HCT116 (cell line): ENCODE measurements around the gene MEG3.

Experiments used
- ELF1 ChIP-seq: IDR thresholded peaks from 2 replicates; pipeline ENCODE4 v1.6.1; 2012; ENCODE audit warnings: low read depth, borderline replicate concordance
- EZH2phosphoT487 ChIP-seq: fragments of 200-600 bp; IDR thresholded peaks from 2 replicates; pipeline ENCODE4 v1.6.1; 2018; ENCODE audit warnings: antibody characterized with exemption, borderline replicate concordance
- TF ChIP-seq, protein P1 (sequence below), 3 experiments: fragments of 200-600 bp in 1 of 3; sonication (generic) in 1 of 3; IDR thresholded peaks in 2 of 3; conservative IDR thresholded peaks in 1 of 3; 2 replicates each; pipeline ENCODE4 v1.5.1; 2012 to 2017; ENCODE audit warnings: low read depth in 2 of 3, low read length in 2 of 3, antibody characterized with exemption in 1 of 3, borderline replicate concordance in 1 of 3, control low read depth in 1 of 3, mild to moderate bottlenecking in 1 of 3, mixed read lengths in 1 of 3, mixed run types in 1 of 3, moderate library complexity in 1 of 3; ENCODE audit not compliant: insufficient read depth in 1 of 3

DNA sequence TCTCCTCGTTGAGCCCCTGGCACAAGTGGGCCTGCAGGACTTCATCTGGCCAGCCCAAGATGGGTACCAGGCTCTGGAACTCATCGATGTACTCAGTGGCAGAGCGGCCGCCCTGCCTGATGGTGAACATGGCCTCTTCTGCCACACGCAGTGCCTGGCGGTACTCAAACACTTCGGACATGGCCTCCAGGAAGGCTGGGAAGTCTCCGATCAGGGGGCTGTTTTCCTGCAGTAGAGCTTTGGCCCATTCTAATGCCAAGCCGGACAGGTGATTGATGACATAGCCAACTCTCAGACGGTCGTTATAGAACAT lies 57.8 kb downstream of the MEG3 start:
- TF ChIP-seq EZH2phosphoT487 (no peak), ELF1 (no peak)
- TF ChIP-seq, protein P1, sequence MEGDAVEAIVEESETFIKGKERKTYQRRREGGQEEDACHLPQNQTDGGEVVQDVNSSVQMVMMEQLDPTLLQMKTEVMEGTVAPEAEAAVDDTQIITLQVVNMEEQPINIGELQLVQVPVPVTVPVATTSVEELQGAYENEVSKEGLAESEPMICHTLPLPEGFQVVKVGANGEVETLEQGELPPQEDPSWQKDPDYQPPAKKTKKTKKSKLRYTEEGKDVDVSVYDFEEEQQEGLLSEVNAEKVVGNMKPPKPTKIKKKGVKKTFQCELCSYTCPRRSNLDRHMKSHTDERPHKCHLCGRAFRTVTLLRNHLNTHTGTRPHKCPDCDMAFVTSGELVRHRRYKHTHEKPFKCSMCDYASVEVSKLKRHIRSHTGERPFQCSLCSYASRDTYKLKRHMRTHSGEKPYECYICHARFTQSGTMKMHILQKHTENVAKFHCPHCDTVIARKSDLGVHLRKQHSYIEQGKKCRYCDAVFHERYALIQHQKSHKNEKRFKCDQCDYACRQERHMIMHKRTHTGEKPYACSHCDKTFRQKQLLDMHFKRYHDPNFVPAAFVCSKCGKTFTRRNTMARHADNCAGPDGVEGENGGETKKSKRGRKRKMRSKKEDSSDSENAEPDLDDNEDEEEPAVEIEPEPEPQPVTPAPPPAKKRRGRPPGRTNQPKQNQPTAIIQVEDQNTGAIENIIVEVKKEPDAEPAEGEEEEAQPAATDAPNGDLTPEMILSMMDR (IDR thresholded peaks at IDR 0.05 in 2 of 3, conservative IDR thresholded peaks at IDR 0.05 in 1 of 3; ENCODE audit: borderline replicate concordance in 1 of 3, insufficient read depth in 1 of 3, low read depth in 2 of 3, low read length in 2 of 3): no peak
